Prostate gland (tissue), 2 donors: ENCODE results near the gene POC1B.

Experiments
- CTCF ChIP-seq, 4 experiments: fragments of 200-600 bp in 2 of 4; fragments of 450-650 bp in 2 of 4; sonication (generic) in 2 of 4; IDR thresholded peaks; 1 replicate in 3 of 4; 2 replicates in 1 of 4; pipeline ENCODE4 v1.5.1; 2016 to 2019; ENCODE audit warnings: antibody characterized with exemption in 4 of 4, mild to moderate bottlenecking in 2 of 4, moderate library complexity in 2 of 4
- POLR2A ChIP-seq: fragments of 450-650 bp; IDR thresholded peaks from one replicate; pipeline ENCODE4 v1.6.1; 2016; ENCODE audit warnings: antibody characterized with exemption, mild to moderate bottlenecking
- POLR2AphosphoS5 ChIP-seq: sonication (generic); formaldehyde crosslinking; IDR thresholded peaks from one replicate; pipeline ENCODE4 v1.6.1; 2017; ENCODE audit warnings: antibody characterized with exemption

GRCh38 chr12:89529738-89530137 lies 3.9 kb upstream of the POC1B start:
- TF ChIP-seq POLR2A: no peak
- no peak for TF ChIP-seq POLR2AphosphoS5
- peak in 3 of 4 experiments; percentile 52 to 80 (median 76) for TF ChIP-seq CTCF (IDR thresholded peaks at IDR 0.05)
